ENCODE measurements around the gene C21orf58.
A peak's percentile ranks its signal among the peaks of the same experiment; 100 is the strongest.
"Not testable (repeated sequence)": the region's sequence is repeated elsewhere in the genome, so short reads cannot be mapped to it uniquely, and the experiment has no call there.

The C21orf58 gene

DNA sequence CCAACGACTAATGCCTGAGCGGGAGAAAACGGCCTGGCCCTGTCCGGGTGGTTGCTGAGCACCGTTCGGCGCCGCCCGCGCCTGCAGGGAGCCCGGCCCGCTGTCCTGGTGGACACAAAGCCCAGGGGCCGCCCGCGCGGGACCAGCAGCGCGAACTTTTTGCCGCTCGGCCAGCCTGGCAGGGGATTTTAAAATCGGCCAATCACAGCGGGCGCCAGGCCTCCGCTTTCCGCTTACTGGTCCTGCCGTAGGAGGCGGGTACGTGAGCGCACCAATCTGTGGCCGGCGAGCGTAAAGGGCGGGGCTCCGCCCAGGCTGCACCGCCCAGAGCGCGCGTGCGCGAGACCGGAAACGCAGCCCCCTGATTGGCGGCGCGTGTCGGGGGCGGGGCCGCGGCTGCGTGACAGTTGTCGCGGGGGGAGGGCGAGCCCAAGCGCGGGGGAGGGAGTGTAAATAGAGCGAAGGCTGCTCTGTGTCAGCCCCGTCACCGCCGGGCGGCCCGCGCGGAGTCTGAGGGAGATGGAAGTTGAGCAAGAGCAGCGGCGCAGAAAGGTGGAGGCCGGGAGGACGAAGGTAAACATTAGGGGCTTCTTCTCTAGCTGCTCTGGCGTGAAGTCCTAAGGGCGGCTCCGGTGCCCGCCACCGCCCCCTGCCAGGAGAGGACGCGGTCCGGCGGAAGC is at the start of gene C21orf58, which contains the start of gene PCNT:
TSS of gene C21orf58 (minus strand) at position 161 of the 680 bp plus-strand sequence. CDS start 1,132 bp downstream, outside the sequence.
TSS of gene PCNT (plus strand) at position 447 of the 680 bp plus-strand sequence. CDS start at position 520, 73 bp downstream.
- in situ Hi-C loops (cut with MboI; ENCODE audit: low pct_unique_long_range_greater_than_20kb, low sequenced_read_pairs): no loop called here
- peak; percentile 98 for DNase-seq

DNA sequence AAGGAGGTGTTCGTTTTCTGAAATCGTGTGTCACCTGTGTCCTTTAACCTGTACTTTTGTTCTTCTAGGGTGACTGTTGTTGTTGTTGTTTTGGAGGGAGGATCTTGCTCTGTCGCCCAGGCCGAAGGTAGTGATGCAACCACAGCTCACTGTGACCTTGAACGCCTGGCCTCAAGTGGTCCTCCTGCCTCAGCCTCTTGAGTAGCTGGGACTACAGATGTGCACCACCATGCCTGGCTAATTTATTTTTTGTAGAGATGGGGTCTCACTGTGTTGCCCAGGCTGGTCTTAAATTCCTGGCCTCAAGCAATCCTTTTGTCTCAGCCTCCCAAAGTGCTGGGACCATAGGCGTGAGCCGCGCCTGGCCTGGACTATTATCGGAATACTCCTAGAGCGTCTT is 49.3 kb upstream of the C21orf58 start:
- DNase-seq; in situ Hi-C loops (cut with MboI; ENCODE audit: low pct_unique_long_range_greater_than_20kb, low sequenced_read_pairs): not testable (repeated sequence)

DNA sequence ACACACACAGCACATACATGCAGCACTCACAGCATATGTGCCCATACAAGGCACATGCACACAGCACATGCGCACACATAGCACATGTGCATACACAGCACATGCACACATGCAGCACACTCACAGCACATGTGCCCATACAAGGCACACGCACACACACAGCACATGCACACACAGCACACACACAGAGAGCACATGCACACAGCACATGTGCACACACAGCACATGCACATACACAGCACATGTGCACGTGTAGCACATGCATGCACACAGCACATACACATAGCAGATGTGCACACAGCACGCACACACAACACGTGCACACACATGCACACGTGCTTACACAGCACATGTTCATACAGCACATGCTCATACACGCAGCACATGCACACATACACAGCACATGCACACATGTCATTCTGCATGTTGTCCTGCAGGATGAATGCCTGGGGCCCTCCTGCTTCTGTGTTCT is 48.4 kb upstream of the C21orf58 start:
- in situ Hi-C loops (cut with MboI; ENCODE audit: low pct_unique_long_range_greater_than_20kb, low sequenced_read_pairs): no loop called here

DNA sequence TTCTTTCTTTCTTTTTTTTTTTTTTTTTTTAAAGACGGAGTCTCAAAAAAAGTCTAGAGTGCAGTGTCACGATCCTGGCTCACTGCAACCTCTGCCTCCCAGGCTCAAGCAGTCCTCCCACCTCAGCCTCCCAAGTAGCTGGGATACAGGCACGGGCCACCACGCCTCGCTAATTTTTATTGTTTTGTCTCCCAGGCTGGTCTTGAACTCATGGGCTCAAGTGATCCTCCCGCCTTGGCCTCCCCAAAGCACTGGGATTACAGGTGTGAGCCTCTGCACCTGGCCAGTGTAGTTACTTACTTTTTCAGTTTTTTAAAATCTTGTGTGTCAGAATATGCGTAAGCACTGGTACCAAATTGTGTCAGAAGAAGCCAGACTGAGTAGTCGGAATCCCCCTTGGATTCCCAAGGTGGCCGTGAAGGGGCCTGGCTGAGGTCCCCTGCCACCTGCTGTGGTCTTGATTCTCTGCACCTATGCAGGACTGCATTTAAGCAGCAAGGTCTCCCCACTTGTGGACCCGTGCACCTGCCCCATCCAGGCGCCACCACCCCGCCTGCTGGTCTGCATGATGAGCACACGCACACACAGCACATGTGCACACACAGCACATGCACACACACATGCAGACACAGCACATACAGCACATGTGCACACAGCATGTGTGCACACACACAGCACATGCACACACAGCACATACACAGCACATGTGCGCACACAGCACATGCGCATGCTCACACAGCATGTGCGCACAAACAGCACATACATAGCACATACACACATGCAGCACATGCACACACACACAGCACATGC is 47.7 kb upstream of the C21orf58 start:
- no peak for DNase-seq
- in situ Hi-C loops (cut with MboI; ENCODE audit: low pct_unique_long_range_greater_than_20kb, low sequenced_read_pairs): no loop called here

More for the DNA sequence above, 48.4 kb upstream of the C21orf58 start:
- DNase-seq: no peak

DNA sequence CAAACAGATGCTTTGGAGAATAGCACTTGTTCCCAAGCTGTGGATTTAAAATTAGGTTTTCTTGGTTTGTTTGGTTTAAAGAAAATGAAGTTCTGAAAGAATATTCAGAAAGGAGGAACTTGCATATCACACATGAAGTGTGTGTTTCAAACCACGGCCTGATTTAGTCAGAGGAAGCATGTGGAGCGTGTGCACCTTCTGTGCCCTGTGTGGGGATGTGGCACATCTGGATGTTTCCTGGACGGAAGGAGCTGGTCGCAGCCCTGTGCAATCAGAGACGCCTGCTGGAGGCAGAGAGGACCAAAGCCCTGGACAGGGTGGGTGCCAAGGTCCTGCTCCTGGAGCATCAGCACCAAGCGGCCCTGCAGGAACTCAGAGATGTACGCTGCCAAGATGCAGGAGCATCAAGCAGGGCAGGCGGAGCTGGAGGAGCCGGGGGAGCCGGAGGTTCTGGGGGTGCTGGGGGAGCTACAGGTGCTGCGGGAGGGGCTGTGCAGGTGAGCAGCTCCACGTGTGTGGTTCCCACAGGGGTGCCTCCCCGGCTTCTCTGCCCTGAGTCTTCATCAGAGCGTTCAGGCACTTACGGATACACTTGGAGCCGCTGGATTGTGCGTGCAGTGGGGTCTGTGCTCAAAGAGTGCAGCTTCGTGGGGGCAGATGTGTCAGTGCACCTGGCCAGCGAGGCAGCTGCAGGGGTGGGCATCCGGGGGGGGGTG is 46.0 kb upstream of the C21orf58 start:
- in situ Hi-C loops (cut with MboI; ENCODE audit: low pct_unique_long_range_greater_than_20kb, low sequenced_read_pairs): no loop called here
- peak; percentile 67 for DNase-seq

DNA sequence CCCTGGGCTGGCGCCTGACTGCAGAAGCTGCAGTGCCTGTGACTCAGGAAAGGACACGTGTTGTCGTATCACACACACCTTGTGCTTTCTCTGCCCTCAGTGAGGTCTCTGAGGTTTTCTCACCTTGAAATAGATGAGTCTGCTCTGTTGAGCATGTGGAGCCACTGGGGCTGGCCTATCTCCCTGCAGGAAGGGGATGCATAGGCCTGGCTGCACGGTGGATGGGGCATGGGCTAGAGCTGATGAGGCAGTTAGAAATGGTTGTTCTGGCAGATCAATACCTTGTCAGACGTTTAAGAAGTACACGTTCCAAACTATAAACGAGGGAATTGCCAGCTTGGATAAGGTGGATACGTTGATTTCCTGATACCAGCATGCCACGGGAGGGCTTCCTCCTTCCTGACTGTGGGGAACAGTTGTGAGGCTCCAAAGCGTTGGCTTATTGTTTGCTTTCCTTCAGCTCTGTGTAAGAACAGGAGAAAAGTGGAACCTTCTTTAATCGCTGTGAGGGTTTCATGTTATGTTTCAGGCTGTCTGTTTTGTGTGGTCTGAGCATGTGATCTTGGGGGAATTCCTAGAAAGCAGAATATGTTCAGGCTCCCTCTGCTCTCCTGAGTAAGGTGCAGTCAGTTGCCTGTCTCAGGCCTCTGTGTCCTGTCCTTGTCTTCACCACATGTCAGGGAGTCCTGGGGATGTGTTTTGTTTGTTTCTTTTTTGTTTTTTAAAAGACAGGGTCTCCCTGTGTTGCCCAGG is 45.0 kb upstream of the C21orf58 start:
- DNase-seq: peak; percentile 58

DNA sequence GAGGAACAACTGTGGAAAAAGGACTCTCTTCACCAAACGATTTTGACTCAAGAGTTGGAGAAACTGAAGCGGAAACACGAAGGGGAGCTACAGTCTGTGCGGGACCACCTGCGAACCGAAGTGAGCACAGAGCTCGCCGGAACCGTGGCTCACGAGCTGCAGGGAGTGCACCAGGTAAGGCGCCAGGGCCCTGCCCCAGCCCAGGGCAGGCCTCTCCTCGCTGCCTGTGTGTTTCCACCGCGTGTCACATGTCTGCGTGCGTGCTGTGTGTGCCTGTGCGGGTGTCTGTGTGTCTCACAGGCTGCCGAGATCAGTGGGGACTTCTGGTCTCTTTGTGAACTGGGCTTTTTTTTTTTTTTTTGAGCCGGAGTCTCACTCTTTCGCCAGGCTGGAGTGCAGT is 43.3 kb upstream of the C21orf58 start:
- in situ Hi-C loops (cut with MboI; ENCODE audit: low pct_unique_long_range_greater_than_20kb, low sequenced_read_pairs): no loop called here
- DNase-seq: no peak

More for the DNA sequence above, 45.0 kb upstream of the C21orf58 start:
- in situ Hi-C loops (cut with MboI; ENCODE audit: low pct_unique_long_range_greater_than_20kb, low sequenced_read_pairs): no loop called here

DNA sequence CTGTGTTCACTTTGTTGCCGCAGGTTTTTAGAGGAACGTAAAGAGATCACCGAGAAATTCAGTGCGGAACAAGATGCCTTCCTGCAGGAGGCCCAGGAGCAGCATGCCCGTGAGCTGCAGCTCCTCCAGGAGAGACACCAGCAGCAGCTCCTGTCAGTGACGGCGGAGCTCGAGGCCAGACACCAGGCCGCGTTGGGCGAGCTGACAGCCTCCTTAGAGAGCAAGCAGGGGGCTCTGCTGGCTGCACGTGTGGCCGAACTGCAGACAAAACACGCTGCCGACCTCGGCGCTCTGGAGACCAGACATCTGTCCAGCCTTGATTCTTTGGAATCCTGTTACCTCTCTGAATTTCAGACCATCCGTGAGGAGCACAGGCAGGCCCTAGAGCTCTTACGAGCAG is 42.9 kb upstream of the C21orf58 start:
- in situ Hi-C loops (cut with MboI; ENCODE audit: low pct_unique_long_range_greater_than_20kb, low sequenced_read_pairs): no loop called here
- no peak for DNase-seq

DNA sequence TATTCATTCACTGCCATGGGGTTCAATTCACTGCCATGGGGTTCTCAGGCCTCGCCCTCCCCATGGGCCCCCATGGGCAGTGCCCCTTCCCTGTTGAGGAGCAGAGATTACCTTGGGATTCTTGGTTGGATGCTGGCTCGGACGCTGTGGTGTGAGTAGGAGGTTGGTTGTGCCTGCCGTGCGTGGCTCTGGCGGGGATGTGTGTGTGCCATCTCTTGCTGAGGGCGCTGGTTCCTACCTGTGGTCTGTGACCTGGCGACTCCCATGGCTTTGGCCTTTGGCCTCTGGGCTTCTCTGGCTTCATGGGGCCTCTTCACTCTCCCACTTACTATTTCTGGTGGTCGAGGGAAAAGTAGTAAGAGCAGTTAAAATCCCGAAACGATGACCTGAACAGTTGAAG is 42.4 kb upstream of the C21orf58 start:
- no peak for DNase-seq
- in situ Hi-C loops (cut with MboI; ENCODE audit: low pct_unique_long_range_greater_than_20kb, low sequenced_read_pairs): no loop called here

DNA sequence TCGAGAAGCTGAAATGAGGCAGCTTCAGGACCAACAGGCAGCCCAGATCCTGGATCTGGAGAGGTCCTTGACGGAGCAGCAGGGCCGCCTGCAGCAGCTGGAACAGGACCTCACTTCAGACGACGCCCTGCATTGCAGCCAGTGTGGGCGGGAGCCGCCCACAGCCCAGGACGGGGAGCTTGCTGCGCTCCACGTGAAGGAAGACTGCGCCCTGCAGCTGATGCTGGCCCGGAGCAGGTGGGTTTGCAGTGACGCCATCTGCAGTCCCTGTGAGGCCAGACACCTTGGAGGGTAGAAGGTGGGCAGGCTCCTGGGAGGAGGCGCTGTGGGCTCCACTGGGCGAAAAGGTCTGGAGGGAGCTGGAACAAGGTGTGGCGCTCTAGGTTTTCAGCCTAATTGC is 40.0 kb upstream of the C21orf58 start:
- in situ Hi-C loops (cut with MboI; ENCODE audit: low pct_unique_long_range_greater_than_20kb, low sequenced_read_pairs): no loop called here

DNA sequence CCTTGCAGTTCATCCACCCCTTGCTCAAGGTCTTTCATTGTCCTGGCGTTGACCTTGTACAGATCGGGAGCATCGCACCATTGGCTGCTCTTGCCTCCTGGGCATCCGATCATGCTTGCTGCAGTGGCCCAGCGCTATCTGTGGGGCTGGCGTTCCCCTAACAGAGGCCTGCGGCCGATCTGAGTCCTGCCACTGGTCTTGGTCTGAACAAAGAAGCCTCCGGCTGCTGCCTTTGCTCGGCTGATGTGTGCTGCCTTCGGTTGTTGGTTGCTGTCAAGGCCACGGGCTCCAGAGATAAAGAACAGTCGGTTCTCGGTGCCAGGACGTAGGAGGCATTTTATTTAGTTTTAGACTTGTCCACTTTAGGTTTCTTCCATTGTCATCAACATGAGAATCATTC is 39.3 kb upstream of the C21orf58 start:
- no peak for DNase-seq
- in situ Hi-C loops (cut with MboI; ENCODE audit: low pct_unique_long_range_greater_than_20kb, low sequenced_read_pairs): no loop called here

More for the DNA sequence above, 40.0 kb upstream of the C21orf58 start:
- no peak for DNase-seq

DNA sequence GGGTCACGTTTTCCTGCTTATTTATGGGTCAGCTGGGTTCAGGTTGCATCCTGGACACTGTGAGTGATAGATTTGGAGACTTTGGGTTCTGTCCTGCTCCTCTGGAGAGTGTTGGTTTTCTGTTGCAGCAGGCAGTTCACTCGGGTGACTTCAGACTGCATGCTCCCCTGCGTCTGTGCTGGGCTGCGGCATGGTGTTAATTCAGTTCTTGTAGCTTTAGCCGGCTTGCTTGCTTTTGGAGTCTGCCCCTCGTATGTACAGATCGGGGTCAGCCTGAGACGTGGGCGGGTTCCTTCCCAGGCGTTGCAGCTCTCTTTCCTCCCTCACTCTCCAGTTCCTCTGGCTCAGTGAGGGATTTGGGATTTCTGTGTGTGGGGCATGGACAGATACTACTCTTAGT is 38.3 kb upstream of the C21orf58 start:
- in situ Hi-C loops (cut with MboI; ENCODE audit: low pct_unique_long_range_greater_than_20kb, low sequenced_read_pairs): no loop called here
- DNase-seq: no peak

DNA sequence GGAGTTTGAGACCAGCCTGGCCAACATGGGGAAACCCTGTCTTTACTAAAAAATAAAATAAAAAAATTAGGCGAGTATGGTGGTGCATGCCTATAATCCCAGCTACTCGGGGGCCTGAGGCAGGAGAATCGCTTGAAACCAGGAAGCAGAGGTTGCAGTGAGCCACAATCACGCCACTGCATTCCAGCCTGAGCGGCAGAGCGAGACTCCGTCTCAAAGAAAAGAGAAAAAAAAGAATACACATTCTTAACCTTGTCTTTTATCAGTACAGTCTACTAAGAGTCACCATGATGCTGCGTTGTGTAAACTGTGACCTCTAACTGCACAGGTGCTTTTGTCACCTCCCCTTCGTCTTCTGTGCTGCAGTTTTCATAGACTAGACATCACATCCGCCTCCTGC is 37.5 kb upstream of the C21orf58 start:
- DNase-seq: no peak
- in situ Hi-C loops (cut with MboI; ENCODE audit: low pct_unique_long_range_greater_than_20kb, low sequenced_read_pairs): no loop called here

DNA sequence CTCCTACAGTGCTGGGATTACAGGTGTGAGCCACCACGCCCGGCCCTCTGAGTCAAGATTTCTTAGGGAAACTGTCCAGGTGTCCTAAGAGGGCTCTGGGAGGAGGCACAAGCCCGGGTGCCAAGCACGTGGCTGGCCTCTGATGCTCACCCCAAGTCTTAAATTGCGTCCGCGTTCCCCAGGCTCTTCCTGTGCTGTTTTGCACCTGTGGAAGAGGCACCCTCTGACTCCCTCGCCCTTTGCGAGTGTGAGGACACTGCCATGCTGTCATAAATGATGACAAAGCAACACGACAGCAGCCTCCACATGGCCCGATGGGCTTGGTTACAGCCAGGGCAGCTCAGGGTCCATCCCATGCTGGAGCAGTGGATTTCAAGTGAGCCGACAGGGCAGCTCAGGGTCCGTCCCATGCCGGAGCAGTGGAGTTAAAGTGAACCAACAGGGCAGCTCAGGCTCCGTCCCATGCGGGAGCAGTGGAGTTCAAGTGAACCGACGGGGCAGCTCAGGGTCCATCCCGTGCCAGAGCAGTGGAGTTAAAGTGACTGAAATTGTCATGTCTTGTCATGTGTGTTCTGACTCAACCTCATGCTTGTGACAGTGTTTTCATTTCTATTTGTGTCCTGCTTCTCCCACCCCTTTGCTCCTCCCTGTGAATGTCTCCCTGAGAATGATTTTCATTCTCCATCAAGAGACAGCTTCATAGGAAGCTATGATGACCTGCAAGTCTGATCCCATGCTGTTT is 34.2 kb upstream of the C21orf58 start:
- in situ Hi-C loops (cut with MboI; ENCODE audit: low pct_unique_long_range_greater_than_20kb, low sequenced_read_pairs): no loop called here

DNA sequence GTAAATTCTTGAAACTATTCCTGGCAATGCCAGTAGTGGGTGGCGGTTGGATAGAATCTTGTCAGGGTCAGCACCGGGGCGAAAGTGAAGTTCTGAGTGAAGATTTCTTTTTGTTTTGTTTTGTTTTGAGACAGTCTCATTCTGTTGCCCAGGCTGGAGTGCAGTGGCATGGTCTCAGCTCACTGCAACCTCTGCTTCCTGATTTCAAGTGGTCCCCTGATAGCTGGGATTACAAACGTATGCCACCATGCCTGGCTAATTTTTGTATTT is 33.6 kb upstream of the C21orf58 start:
- no peak for DNase-seq
- in situ Hi-C loops (cut with MboI; ENCODE audit: low pct_unique_long_range_greater_than_20kb, low sequenced_read_pairs): no loop called here

More for the DNA sequence above, 34.2 kb upstream of the C21orf58 start:
- DNase-seq: no peak

DNA sequence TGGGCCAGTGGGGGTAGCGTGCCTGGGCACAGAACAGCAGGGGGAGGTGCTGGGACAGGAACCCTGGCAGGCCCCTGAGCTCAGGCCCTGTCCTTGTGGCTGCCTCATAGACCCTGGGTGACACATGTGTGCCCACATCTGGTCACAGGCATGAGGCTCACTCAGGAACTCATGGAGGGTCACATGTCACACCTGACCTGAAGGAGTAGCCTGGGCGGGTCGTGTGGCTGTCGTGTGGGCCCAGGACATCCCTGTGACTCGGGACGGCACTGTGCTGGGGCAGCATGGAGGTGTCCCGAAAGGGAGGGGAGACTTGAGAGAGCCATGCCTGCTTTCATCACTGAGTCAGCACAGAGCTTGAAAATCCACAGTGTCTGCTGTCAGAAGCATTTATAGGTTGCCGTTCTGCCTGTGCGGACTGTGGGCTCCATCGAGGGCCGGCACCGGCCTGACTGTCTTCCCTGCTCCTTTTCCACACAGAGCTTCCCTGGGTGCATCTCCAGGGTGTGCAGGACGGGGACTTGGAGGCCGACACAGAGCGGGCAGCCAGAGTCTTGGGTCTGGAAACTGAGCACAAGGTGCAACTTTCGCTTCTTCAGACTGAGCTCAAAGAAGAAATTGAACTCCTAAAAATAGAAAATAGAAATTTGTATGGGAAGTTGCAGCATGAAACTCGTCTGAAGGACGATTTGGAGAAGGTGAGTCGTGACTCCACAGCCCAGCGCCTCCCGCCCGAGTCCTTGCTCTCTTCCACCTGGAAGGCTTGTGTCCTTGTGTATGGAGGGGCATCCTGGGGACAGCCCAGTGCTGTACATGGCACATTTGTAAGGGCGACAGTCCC is 33.0 kb upstream of the C21orf58 start:
- DNase-seq: no peak
- in situ Hi-C loops (cut with MboI; ENCODE audit: low pct_unique_long_range_greater_than_20kb, low sequenced_read_pairs): no loop called here

DNA sequence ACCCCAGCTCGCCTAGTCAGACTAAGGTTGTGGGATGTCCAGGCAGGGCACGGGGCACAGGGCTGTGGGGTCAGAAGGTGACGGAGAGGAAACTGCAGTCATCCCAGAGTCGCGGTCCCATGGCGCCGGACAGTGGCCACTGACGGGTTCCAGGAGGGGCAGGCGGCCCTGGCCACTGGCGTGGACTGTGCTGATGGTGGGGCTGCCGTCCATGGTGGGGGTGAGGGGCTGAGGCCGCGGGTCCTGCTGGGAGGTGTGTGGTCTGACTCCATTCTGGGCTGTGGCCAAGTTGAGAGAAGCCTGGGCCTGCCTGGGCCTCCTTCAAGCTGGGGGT is 32.3 kb upstream of the C21orf58 start:
- no peak for DNase-seq
- in situ Hi-C loops (cut with MboI; ENCODE audit: low pct_unique_long_range_greater_than_20kb, low sequenced_read_pairs): no loop called here

All from KBM-7 (cell line).